GM13976 (cell line): ENCODE data around the gene COMMD4.
"Not testable (repeated sequence)": the region's sequence is repeated elsewhere in the genome, so short reads cannot be mapped to it uniquely, and the experiment has no call there.

ENCODE experiments used
- DNase-seq: peaks from one replicate; pipeline ENCODE4 v3.0.0; 2012; ENCODE audit warnings: low spot score
- in situ Hi-C: fragments of 300-500 bp; cut with MboI; formaldehyde crosslinking; loops from one replicate; pipeline ENCODE4 v1.12.0; 2022; ENCODE audit warnings: low sequenced_read_pairs, mixed read lengths, inconsistent platforms; ENCODE audit not compliant: unreplicated experiment
- TF ChIP-seq, protein P1 (sequence below): IDR thresholded peaks from 2 replicates; pipeline ENCODE4 v1.5.1; 2012; ENCODE audit warnings: borderline replicate concordance, mild to moderate bottlenecking; ENCODE audit not compliant: insufficient read depth; ENCODE audit errors: extremely low read depth, missing control alignments, control extremely low read depth

Gene COMMD4

DNA sequence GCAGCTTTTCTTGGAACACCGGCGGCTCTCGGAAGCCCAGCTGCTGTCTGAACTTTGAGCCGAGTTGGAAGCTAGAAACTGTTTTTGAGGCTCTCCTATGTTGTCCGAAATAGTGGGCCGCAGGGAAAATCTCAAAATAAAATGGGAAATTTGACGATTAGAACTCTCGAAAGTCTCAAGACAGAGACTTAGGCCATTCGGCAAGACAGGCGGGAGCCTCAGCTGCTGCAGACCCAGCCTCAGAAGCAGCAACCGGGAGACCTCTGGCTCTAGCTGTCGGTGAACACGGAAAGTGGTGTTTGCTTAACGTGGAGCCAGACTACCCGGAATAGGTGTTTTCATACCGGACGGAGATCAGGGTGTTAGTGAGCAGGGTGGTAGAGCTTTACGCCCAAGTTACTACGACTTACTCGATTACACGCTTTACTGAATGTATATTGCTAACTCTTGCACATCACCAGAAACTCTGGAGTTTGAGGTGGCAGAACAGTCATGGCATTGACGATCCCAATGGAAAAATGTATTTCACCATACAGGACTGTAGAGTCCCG is 32.9 kb downstream of the COMMD4 start:
- peak; percentile 35 for DNase-seq
- in situ Hi-C loops = loop anchor here (25.0 kb wide), 1 partner anchor 269 kb away; the partner anchor contains the start of genes IMP3, SNUPN and SNX33
- TF ChIP-seq, protein P1, sequence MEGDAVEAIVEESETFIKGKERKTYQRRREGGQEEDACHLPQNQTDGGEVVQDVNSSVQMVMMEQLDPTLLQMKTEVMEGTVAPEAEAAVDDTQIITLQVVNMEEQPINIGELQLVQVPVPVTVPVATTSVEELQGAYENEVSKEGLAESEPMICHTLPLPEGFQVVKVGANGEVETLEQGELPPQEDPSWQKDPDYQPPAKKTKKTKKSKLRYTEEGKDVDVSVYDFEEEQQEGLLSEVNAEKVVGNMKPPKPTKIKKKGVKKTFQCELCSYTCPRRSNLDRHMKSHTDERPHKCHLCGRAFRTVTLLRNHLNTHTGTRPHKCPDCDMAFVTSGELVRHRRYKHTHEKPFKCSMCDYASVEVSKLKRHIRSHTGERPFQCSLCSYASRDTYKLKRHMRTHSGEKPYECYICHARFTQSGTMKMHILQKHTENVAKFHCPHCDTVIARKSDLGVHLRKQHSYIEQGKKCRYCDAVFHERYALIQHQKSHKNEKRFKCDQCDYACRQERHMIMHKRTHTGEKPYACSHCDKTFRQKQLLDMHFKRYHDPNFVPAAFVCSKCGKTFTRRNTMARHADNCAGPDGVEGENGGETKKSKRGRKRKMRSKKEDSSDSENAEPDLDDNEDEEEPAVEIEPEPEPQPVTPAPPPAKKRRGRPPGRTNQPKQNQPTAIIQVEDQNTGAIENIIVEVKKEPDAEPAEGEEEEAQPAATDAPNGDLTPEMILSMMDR = no peak

DNA sequence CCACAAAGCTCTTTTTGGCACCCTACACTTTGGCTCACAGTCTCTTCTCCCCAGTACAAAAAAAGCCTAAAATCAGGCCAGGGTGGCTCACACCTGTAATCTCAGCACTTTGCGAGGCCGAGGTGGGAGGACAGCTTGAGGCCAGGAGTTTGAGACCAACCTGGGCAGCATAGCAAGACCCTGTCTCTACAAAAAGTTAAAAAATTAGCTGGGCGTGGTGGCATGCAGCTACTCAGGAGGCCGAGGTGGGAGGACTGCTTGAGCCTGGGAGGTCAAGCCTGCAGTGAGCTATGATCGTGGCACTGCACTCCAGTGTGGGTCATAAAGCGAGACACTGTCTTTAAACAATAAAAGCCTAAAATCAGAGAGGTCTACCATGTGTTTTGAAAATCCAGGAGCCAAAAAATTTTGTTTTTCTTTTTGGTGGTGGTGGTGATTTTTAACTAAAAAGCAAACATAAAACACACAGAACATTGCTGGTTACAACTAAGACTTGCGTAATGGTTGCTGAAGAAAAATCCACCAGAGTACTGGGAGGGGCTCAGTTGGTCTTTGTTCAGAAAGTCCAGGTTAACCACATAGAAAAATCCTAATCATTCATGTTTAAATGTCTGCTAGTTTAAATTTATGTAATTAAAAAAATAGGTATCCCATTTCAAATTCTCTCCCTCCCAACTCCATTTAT is 34.2 kb downstream of the COMMD4 start:
- no peak for DNase-seq
- in situ Hi-C loops = loop anchor here (25.0 kb wide), 1 partner anchor 267 kb away; the partner anchor contains the start of genes IMP3, SNUPN and SNX33
- TF ChIP-seq, protein P1 = no peak

DNA sequence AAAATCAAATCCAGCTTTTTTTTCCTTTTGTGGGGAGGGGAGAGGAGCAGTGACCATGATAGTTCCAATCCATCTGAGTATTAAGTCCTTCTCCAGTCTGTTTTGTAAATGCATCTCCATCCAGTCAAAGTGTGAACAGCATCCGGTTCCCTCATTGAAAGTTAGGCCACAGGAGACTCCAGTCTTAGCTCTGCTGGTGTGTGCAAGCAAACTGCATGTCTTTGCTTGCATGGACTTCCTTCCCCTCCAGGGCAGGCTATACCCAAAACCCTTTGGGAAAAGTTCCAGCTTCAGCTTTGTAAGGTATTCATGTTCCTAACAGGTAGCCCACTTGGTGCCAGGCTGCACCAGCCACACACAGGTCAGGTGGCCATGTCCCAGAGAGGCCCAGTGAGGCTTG is 35.6 kb downstream of the COMMD4 start:
- no peak for DNase-seq
- in situ Hi-C loops = loop anchor here (25.0 kb wide), 1 partner anchor 266 kb away; the partner anchor contains the start of genes IMP3, SNUPN and SNX33
- TF ChIP-seq, protein P1 = no peak

DNA sequence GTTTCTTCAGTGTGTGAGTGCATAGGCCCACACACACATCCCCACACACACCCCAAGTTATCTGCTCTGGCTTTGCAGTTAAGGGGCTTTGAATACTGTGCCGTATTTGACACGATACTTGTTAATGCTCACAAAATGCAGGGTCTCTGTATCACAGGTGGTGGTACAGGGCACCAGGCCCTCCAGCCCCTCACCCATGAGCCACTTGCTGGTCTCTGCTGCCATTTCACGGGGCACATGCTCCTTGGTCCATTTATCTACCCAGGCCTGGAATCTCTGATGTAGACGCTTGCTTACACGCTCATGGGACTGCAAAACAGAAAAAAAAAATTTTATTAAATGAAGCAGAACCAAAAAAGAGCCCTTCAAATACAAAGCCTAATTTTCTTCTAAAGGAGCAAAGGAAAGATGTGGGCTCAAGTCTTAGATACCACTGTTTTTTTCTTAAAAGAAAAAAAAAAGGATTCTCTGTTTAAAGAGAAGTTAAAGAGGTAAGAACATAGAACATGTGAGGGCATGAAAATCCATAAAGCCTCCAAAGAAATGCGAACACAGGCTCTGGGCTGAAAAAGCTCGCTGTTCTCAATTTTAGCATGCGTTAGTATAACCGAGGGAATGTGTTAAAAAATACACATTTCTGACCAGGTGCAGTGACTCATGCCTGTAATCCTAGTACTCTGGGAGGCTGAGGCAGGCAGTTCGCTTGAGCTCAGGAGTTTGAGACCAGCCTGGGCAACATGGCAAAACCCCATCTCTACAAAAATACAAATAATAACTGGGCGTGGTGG is 36.2 kb downstream of the COMMD4 start:
- no peak for DNase-seq
- in situ Hi-C loops = loop anchor here (25.0 kb wide), 1 partner anchor 265 kb away; the partner anchor contains the start of genes IMP3, SNUPN and SNX33

GRCh38 chr15:75380773-75381172 is 44.9 kb downstream of the COMMD4 start:
- in situ Hi-C loops = no loop called here
- TF ChIP-seq, protein P1 = no peak
- no peak for DNase-seq

More for the DNA sequence above, 36.2 kb downstream of the COMMD4 start:
- TF ChIP-seq, protein P1 = no peak

DNA sequence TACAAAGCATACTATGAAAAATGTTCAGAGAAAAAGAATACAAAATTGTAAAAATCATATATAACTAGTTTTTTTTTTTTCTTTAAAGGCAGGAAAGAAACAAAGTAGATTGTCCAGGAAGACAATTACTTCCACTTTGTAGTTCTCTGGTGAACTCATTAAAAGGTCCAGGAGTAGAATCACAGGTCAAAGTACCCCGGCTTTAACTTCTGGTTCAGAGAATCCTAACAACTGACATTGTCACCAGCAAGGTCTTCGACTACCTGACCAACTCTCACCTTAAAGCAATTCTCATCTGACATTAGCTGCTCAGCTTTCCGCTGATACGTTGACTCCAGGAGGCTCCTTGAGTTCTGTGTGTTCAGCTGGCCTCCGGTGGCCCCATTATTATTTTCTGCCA is 48.1 kb downstream of the COMMD4 start:
- DNase-seq, in situ Hi-C loops: not testable (repeated sequence)
